ENCODE measurements around the gene C5.
A peak's percentile ranks its signal among the peaks of the same experiment; 100 is the strongest.

The C5 gene

DNA sequence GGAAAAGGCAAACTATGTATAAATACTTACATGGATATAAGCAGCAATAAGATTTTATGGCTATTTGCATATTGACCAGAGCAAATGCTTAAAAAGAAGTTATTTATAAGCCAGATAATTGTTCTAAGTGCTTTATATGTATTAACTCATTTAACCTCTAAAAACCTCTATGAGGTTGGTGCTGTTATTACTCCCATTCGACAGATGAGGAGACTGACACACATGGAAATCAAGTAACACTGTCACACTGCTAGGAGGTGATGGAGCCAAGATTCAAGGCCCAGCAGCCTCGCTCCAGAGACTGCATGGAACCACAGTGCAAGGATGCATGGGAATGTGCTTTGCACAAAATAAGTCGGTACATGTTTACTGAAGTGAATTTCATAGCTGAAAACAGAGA, 53.7 kb downstream of the C5 start:
- FAIRE-seq (no peak), DNase-seq (ENCODE audit: insufficient read length, low spot score) (no peak)
- TF ChIP-seq POLR2AphosphoS5 (IDR thresholded peaks at IDR 0.05; ENCODE audit: low read depth, low read length) (no peak), TAF1 (IDR thresholded peaks at IDR 0.05; ENCODE audit: low read depth, low read length) (no peak), POLR2A (IDR thresholded peaks at IDR 0.05; ENCODE audit: low read depth, low read length) (no peak), POU2F2 (IDR thresholded peaks at IDR 0.05; ENCODE audit: low read depth, low read length) (no peak), SPI1 (IDR thresholded peaks at IDR 0.05; ENCODE audit: low read depth, low read length) (no peak), PAX5 (IDR thresholded peaks at IDR 0.05; ENCODE audit: insufficient read depth, low read length, severe bottlenecking) (no peak)

DNA sequence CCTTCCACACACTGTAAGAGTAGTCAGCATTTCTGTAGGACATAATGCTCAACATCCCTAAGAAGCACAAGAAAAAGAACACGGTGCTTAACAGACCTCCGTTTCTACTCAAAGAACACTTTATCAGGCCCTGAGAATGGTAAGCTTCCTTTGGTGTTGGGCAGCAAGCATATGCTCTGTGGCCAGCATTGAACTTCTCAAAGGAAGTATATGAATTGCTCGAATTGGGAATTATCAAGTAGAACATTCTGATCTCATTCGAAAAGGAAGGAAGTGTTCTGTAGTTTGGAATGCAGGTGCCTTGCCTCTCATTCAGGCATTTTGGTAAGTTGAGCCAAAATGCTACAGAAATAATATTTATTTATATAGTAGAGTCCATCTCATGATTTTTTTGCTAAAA, 61.0 kb downstream of the C5 start:
- FAIRE-seq (peak; percentile 20), DNase-seq (ENCODE audit: insufficient read length, low spot score) (no peak)
- no peak for TF ChIP-seq POLR2A (IDR thresholded peaks at IDR 0.05; ENCODE audit: low read depth, low read length)
- no peak for TF ChIP-seq TAF1 (IDR thresholded peaks at IDR 0.05; ENCODE audit: low read depth, low read length)
- TF ChIP-seq SPI1 (IDR thresholded peaks at IDR 0.05; ENCODE audit: low read depth, low read length), result no peak
- TF ChIP-seq POU2F2 (IDR thresholded peaks at IDR 0.05; ENCODE audit: low read depth, low read length), result no peak

DNA sequence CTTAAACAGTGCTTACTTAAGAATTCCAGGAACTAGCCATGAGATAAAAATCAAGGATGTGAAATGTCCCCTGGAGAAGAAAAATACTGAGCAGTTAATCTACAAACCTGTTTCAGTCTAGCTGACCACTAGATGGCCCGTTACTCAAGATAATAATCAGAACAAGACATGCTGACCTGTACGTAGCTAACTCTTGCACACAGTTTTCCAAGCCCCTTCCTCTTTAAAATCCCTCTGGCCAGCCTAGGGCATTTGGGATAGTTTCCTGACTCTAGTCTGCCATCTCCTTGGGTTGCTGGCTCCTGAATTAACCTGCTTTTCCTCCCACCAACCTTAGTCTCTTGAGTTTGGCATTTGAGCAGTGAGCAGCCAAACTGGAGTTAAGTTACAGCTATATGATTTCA, 64.3 kb downstream of the C5 start:
- no peak for TF ChIP-seq PAX5 (IDR thresholded peaks at IDR 0.05; ENCODE audit: insufficient read depth, low read length, severe bottlenecking)
- no peak for TF ChIP-seq SPI1 (IDR thresholded peaks at IDR 0.05; ENCODE audit: low read depth, low read length)
- TF ChIP-seq POLR2A (IDR thresholded peaks at IDR 0.05; ENCODE audit: low read depth, low read length), result no peak
- DNase-seq (ENCODE audit: insufficient read length, low spot score), result no peak
- peak; percentile 72 for FAIRE-seq

DNA sequence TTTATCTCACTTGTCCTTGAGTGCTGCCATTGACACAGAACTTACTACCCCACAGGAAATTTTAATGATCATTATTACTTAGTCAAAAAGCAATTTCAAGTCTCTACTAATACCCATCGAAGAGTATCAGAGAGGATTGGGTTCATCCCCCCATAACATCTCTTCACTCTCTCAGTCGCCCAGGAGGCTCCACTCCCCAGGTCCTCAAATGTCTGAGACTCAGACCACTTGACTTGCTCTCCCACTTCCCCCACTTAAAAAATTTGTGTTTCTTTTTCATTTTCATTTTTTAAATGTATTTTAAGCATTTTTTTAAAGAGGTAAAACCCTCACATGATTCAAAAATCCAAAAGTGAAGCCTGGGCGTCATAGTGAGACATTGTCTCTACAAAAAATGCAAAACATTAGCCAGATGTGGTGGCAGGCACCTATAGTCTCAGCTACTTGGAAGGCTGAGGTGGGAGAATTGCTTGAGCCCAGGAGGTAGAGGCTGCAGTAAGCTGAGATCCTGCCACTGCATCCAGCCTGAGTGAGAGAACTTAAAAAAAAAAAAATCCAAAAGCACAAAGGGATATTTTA, 66.7 kb downstream of the C5 start:
- TF ChIP-seq POLR2A (IDR thresholded peaks at IDR 0.05; ENCODE audit: low read depth, low read length), result no peak
- TF ChIP-seq POLR2AphosphoS5 (IDR thresholded peaks at IDR 0.05; ENCODE audit: low read depth, low read length), result no peak
- peak; percentile 54; the same call in 1 of the 2 replicates for TF ChIP-seq SPI1 (IDR thresholded peaks at IDR 0.05; ENCODE audit: low read depth, low read length)
- DNase-seq (ENCODE audit: insufficient read length, low spot score), result no peak
- no peak for FAIRE-seq

DNA sequence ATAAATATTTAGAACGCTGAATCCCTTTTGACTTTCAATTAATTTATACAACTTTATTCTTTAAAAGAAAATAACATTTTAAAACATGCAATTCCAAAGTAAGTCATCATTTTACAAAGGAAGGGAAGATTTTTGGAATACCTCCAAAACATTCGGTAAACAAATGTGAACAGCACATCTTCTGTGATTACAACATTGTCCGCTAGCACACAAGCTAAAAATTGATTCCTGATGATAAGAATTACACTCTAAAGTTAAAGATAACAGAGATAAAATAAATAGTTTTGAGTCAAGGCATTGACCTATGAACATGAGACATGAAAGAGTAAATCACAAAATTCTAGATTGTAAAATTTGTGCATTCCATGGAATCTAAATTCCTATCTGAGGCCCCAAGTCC, 67.2 kb downstream of the C5 start:
- FAIRE-seq (no peak), DNase-seq (ENCODE audit: insufficient read length, low spot score) (no peak)
- TF ChIP-seq POLR2AphosphoS5 (IDR thresholded peaks at IDR 0.05; ENCODE audit: low read depth, low read length) (no peak), PAX5 (IDR thresholded peaks at IDR 0.05; ENCODE audit: insufficient read depth, low read length, severe bottlenecking) (no peak), POLR2A (IDR thresholded peaks at IDR 0.05; ENCODE audit: low read depth, low read length) (no peak), POU2F2 (IDR thresholded peaks at IDR 0.05; ENCODE audit: low read depth, low read length) (no peak), SPI1 (IDR thresholded peaks at IDR 0.05; ENCODE audit: low read depth, low read length) (no peak), TAF1 (IDR thresholded peaks at IDR 0.05; ENCODE audit: low read depth, low read length) (no peak)

DNA sequence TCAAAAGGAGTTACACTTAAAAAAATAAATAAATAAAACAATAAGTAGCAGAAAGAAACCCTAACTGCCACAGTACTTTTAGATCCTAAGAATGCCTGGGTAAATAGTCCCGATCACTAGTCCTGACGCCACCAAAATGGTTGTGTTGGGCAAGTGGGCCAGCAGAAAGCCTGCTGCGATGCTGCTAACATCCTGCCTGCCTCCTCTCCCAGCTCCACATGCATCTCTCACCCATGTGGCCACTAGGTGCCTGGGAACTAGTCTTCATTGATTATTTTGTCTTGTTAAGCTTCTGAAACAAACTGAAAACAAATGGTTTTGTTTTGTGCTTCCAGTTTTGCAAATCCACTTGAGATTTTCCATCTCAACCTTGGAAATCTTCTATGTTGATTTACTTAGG, 69.1 kb downstream of the C5 start:
- no peak for DNase-seq (ENCODE audit: insufficient read length, low spot score)
- TF ChIP-seq POLR2AphosphoS5 (IDR thresholded peaks at IDR 0.05; ENCODE audit: low read depth, low read length) (no peak), TAF1 (IDR thresholded peaks at IDR 0.05; ENCODE audit: low read depth, low read length) (no peak), POU2F2 (IDR thresholded peaks at IDR 0.05; ENCODE audit: low read depth, low read length) (no peak), PAX5 (IDR thresholded peaks at IDR 0.05; ENCODE audit: insufficient read depth, low read length, severe bottlenecking) (no peak), POLR2A (IDR thresholded peaks at IDR 0.05; ENCODE audit: low read depth, low read length) (no peak), SPI1 (IDR thresholded peaks at IDR 0.05; ENCODE audit: low read depth, low read length) (no peak)
- FAIRE-seq, result no peak

DNA sequence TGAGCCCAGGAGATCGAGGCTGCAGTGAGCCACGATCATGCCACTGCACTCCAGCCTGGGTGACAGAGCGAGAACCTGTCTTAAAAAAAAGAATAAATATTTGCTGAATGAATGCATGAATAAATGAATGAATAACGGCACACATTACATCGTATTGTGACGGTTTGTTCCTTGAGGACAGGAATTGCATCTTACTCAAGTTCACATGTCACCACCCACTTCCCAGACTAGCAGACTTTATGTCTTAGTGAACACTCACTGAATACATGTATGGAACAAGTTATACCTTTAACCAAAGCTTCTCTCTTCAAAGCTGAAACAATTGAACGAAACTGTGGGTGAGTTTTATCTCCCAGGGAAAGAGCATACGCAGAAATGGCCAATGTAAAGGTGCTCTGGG, 70.3 kb downstream of the C5 start:
- DNase-seq (ENCODE audit: insufficient read length, low spot score), result no peak
- no peak for TF ChIP-seq POLR2A (IDR thresholded peaks at IDR 0.05; ENCODE audit: low read depth, low read length)
- TF ChIP-seq SPI1 (IDR thresholded peaks at IDR 0.05; ENCODE audit: low read depth, low read length), result no peak
- TF ChIP-seq POLR2AphosphoS5 (IDR thresholded peaks at IDR 0.05; ENCODE audit: low read depth, low read length), result no peak
- no peak for TF ChIP-seq TAF1 (IDR thresholded peaks at IDR 0.05; ENCODE audit: low read depth, low read length)
- no peak for FAIRE-seq

DNA sequence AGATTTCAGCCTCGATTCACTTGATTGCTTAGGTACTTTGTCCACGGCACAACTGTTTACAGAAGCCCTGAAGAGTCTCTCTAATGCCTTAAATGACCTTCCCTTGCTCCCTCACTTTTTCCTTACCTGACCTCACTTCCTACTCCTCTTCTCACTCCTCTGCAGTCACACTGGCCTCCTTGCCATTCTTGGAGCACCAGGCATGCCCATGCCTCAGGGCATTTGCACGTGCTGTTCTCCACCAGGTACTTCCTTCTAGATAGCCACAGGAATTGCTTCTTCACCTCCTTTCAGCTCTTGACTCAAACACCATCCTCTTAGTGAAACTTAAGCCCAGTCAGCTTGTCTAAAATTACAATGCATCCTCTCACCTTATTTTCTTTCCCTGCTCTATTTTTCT, 71.1 kb downstream of the C5 start:
- DNase-seq (ENCODE audit: insufficient read length, low spot score), result no peak
- no peak for FAIRE-seq
- TF ChIP-seq PAX5 (IDR thresholded peaks at IDR 0.05; ENCODE audit: insufficient read depth, low read length, severe bottlenecking) (no peak), POLR2AphosphoS5 (IDR thresholded peaks at IDR 0.05; ENCODE audit: low read depth, low read length) (no peak), SPI1 (IDR thresholded peaks at IDR 0.05; ENCODE audit: low read depth, low read length) (no peak), POLR2A (IDR thresholded peaks at IDR 0.05; ENCODE audit: low read depth, low read length) (no peak), POU2F2 (IDR thresholded peaks at IDR 0.05; ENCODE audit: low read depth, low read length) (no peak), TAF1 (IDR thresholded peaks at IDR 0.05; ENCODE audit: low read depth, low read length) (no peak)

DNA sequence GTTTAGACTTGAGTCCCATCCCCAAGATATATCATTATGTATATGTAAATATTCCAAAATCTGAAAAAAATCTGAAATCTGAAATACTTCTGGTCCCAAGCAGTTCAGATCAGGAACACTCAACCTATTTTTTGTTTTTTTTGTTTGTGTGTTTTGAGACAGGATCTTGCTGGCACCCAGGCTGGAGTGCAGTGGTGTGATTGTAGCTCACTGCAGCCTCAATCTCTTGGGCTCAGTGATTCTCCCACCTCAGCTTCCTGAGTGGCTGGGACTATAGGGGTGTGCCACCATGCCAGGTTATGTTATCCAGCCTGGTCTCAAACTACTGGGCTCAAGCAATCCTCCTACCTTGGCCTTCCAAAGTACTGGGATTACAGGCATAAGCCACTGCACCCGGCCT, 72.8 kb downstream of the C5 start:
- TF ChIP-seq TAF1 (IDR thresholded peaks at IDR 0.05; ENCODE audit: low read depth, low read length) (no peak), POU2F2 (IDR thresholded peaks at IDR 0.05; ENCODE audit: low read depth, low read length) (no peak), PAX5 (IDR thresholded peaks at IDR 0.05; ENCODE audit: insufficient read depth, low read length, severe bottlenecking) (no peak)
- FAIRE-seq (no peak), DNase-seq (ENCODE audit: insufficient read length, low spot score) (no peak)

DNA sequence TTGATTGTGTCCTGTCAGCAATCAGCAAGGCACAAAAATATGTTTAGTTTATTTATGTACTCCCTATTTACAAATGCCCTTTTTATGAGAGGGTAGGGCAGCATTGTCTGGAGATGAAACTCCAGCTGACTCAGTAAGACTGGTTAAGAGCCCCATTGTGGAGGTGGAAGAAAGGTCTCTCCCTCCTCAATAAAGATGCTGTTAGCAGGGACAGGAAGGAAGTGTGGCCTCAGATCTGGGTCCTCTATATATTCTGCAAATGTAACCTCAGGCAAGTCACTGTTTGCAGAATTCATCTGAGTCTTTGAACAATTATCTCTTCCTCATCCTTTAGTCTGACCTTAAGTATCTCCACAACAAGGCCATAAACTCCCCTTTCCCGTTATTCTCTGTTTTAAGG, 75.2 kb downstream of the C5 start:
- DNase-seq (ENCODE audit: insufficient read length, low spot score) (no peak), FAIRE-seq (no peak)
- TF ChIP-seq PAX5 (IDR thresholded peaks at IDR 0.05; ENCODE audit: insufficient read depth, low read length, severe bottlenecking), result no peak
- no peak for TF ChIP-seq POLR2A (IDR thresholded peaks at IDR 0.05; ENCODE audit: low read depth, low read length)
- TF ChIP-seq TAF1 (IDR thresholded peaks at IDR 0.05; ENCODE audit: low read depth, low read length), result no peak
- TF ChIP-seq POU2F2 (IDR thresholded peaks at IDR 0.05; ENCODE audit: low read depth, low read length), result no peak
- no peak for TF ChIP-seq SPI1 (IDR thresholded peaks at IDR 0.05; ENCODE audit: low read depth, low read length)
- no peak for TF ChIP-seq POLR2AphosphoS5 (IDR thresholded peaks at IDR 0.05; ENCODE audit: low read depth, low read length)
